ENCODE data around the gene ADAMTSL1. TPM values are rescaled to one million over a fixed set of nuclear protein-coding genes. Genes with fewer than 3 reads are reported as not detected.

The ADAMTSL1 gene
- total and polyA plus RNA-seq, 2 of the 13 experiments (the other 11 are each of a cell fraction or from before 2014, with no cell fraction given), result not detected

DNA sequence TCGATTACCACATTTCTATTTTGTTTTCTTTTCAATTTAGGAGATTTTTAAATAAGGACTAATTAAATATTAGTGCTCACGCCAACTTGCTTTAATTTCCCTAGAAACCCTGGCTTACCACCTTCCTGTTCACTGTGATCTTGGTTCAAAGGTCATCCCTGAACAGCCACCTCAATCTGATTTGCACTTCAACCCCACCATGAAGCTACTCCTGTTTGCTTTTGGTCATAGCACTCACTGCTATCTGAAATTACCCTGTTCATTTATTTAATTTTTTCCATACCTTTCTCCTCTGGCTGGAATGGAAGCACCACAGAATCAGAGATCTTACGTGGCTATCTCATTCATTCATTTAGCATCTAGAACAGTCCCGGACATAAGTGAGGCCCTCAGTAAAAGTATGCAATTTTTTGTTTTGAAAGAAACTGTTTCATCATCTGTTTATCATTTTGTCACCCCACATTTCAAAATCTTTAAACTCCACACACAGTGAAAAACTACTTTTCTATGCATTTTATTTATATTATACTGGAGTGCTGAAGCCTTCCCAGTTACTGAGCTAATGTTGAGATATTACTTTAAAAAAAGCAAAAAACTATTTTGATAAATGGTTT is 17.2 kb upstream of the ADAMTSL1 start:
- Histone ChIP-seq H3K9ac (ENCODE audit: insufficient read depth, low read depth, low read length) (no peak overlapping the region), H2AFZ (ENCODE audit: low read length) (no peak overlapping the region), H3K9me3 (ENCODE audit: low read length) (no peaks in the 10 kb centered on the region), H4K20me1 (ENCODE audit: insufficient read depth, low read length) (no peaks in the 10 kb centered on the region), H3K36me3 (replicated peaks in 1 of 2; ENCODE audit: control insufficient read depth in 1 of 2, insufficient read depth in 2 of 2, low read length in 2 of 2) (no peaks in the 10 kb centered on the region), H3K4me3 (replicated peaks in 1 of 3; ENCODE audit: insufficient read depth in 1 of 3, low read depth in 2 of 3, low read length in 3 of 3) (no peak overlapping the region), H3K27ac (ENCODE audit: extremely low read length, insufficient read depth, low read length) (no peak overlapping the region), H3K27me3 (ENCODE audit: control insufficient read depth in 1 of 2, insufficient read depth in 2 of 2, low read length in 2 of 2) (no peaks in the 10 kb centered on the region), H3K4me2 (ENCODE audit: low read depth, low read length) (0 out of 2 replicates have a peak overlapping the region, but pooled peaks have one; percentile 12), H3K79me2 (ENCODE audit: insufficient read depth, low read length) (no peaks in the 10 kb centered on the region), H3K4me1 (ENCODE audit: insufficient read depth, low read length) (peaks cover 16% of the 10 kb centered on the region)
- ATAC-seq, result peak; percentile 87
- 3% methylated on average over 4 of the region's 4 CpGs for WGBS (ENCODE audit: low lambda C conversion rate)
- in situ Hi-C loops (cut with HindIII; ENCODE audit: extremely low pct_ligation_motif_present, low pct_unique_long_range_greater_than_20kb), result no loop called here
- no peak for FAIRE-seq
- no TSS peak for BruUV-seq (replicated peaks)
- intact Hi-C loops (cut with micrococcal nuclease; ENCODE audit: unreplicated experiment), result no loop called here
- ChIA-PET POLR2A (no interaction called here), CTCF (ENCODE audit: low intra/inter-chr PET ratio, low total read pairs) (no interaction called here)
- peak; percentile 23 for DNase-seq (ENCODE audit: low spot score)
- TF ChIP-seq RFXAP (CRISPR knock-in tag; IDR thresholded peaks at IDR 0.05; ENCODE audit: borderline replicate concordance), result no peak
- TF ChIP-seq NR2F6 (IDR thresholded peaks at IDR 0.05), result peak; percentile 29; the same call in 1 of the 2 replicates
- TF ChIP-seq NR2F6 (CRISPR knock-in tag; IDR thresholded peaks at IDR 0.05), result no peak
- no peak for TF ChIP-seq THAP11 (CRISPR knock-in tag; IDR thresholded peaks at IDR 0.05)
- TF ChIP-seq REXO4 (CRISPR knock-in tag; IDR thresholded peaks at IDR 0.05; ENCODE audit: borderline replicate concordance), result no peak
- TF ChIP-seq, protein P1, sequence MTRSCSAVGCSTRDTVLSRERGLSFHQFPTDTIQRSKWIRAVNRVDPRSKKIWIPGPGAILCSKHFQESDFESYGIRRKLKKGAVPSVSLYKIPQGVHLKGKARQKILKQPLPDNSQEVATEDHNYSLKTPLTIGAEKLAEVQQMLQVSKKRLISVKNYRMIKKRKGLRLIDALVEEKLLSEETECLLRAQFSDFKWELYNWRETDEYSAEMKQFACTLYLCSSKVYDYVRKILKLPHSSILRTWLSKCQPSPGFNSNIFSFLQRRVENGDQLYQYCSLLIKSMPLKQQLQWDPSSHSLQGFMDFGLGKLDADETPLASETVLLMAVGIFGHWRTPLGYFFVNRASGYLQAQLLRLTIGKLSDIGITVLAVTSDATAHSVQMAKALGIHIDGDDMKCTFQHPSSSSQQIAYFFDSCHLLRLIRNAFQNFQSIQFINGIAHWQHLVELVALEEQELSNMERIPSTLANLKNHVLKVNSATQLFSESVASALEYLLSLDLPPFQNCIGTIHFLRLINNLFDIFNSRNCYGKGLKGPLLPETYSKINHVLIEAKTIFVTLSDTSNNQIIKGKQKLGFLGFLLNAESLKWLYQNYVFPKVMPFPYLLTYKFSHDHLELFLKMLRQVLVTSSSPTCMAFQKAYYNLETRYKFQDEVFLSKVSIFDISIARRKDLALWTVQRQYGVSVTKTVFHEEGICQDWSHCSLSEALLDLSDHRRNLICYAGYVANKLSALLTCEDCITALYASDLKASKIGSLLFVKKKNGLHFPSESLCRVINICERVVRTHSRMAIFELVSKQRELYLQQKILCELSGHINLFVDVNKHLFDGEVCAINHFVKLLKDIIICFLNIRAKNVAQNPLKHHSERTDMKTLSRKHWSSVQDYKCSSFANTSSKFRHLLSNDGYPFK (CRISPR knock-in tag; IDR thresholded peaks at IDR 0.05; ENCODE audit: borderline replicate concordance), result no peak
- TF ChIP-seq CREB1 (IDR thresholded peaks at IDR 0.05), result no peak
- no peak for TF ChIP-seq CREB1 (CRISPR knock-in tag; IDR thresholded peaks at IDR 0.05)
- no peak for TF ChIP-seq ZFP82 (CRISPR knock-in tag; IDR thresholded peaks at IDR 0.05; ENCODE audit: borderline replicate concordance)
- TF ChIP-seq, protein P2, sequence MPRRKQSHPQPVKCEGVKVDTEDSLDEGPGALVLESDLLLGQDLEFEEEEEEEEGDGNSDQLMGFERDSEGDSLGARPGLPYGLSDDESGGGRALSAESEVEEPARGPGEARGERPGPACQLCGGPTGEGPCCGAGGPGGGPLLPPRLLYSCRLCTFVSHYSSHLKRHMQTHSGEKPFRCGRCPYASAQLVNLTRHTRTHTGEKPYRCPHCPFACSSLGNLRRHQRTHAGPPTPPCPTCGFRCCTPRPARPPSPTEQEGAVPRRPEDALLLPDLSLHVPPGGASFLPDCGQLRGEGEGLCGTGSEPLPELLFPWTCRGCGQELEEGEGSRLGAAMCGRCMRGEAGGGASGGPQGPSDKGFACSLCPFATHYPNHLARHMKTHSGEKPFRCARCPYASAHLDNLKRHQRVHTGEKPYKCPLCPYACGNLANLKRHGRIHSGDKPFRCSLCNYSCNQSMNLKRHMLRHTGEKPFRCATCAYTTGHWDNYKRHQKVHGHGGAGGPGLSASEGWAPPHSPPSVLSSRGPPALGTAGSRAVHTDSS (CRISPR knock-in tag; conservative IDR thresholded peaks at IDR 0.05), result no peak
- TF ChIP-seq, protein P3, sequence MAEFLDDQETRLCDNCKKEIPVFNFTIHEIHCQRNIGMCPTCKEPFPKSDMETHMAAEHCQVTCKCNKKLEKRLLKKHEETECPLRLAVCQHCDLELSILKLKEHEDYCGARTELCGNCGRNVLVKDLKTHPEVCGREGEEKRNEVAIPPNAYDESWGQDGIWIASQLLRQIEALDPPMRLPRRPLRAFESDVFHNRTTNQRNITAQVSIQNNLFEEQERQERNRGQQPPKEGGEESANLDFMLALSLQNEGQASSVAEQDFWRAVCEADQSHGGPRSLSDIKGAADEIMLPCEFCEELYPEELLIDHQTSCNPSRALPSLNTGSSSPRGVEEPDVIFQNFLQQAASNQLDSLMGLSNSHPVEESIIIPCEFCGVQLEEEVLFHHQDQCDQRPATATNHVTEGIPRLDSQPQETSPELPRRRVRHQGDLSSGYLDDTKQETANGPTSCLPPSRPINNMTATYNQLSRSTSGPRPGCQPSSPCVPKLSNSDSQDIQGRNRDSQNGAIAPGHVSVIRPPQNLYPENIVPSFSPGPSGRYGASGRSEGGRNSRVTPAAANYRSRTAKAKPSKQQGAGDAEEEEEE (CRISPR knock-in tag; IDR thresholded peaks at IDR 0.05; ENCODE audit: borderline replicate concordance), result no peak
- TF ChIP-seq MYNN (CRISPR knock-in tag; IDR thresholded peaks at IDR 0.05; ENCODE audit: low read depth), result no peak
- no peak for TF ChIP-seq ZNF225 (CRISPR knock-in tag; IDR thresholded peaks at IDR 0.05)
- 0 out of 2 replicates have a peak, but pooled peaks have one; percentile 30 for TF ChIP-seq RARA (CRISPR knock-in tag; IDR thresholded peaks at IDR 0.05)
- TF ChIP-seq BCL6 (CRISPR knock-in tag; IDR thresholded peaks at IDR 0.05), result peak; percentile 86
- no peak for TF ChIP-seq SATB2 (CRISPR knock-in tag; IDR thresholded peaks at IDR 0.05)
- no peak for TF ChIP-seq KLF15 (CRISPR knock-in tag; IDR thresholded peaks at IDR 0.05; ENCODE audit: borderline replicate concordance)

All from HepG2 (cell line).